Renal cortex interstitium (tissue), 3 donors: ENCODE data around the gene PNMA6F. TPM values are rescaled to one million over a fixed set of nuclear protein-coding genes. Genes with fewer than 3 reads are reported as not detected.

Source experiments
- polyA plus RNA-seq, 3 donors: library from polyadenylated mRNA; unstranded; fragments of 120-200 nt; gene quantifications; one replicate each; pipeline ENCODE4 v1.2.1, GENCODE V29; 2013; ENCODE audit not compliant: insufficient read length in 3 of 3

PNMA6F gene
- polyA plus RNA-seq, 3 donors, result 0.15 to 0.27 (median 0.20) TPM

Other genes starting within 250 kb of the PNMA6F start
- gene PNMA6A, start 249.3 kb downstream of the PNMA6F start, polyA plus RNA-seq, result 10 to 100 TPM in 2 of 3 donors, 1 to 10 TPM in 1; 9.3 to 13.7 (median 13.6) TPM
- not detected for gene MAGEA1, start 142.5 kb downstream of the PNMA6F start, polyA plus RNA-seq
- 10 to 100 TPM; 19.3 to 22.3 (median 20.5) TPM for gene ZNF275, start 12.4 kb upstream of the PNMA6F start, polyA plus RNA-seq
- not detected for gene PNMA6E, start 79.6 kb upstream of the PNMA6F start, polyA plus RNA-seq
- gene ZFP92, start 89.7 kb upstream of the PNMA6F start, polyA plus RNA-seq, result 1 to 10 TPM in 1 of 3 donors, under 1 TPM in 2; 0.73 to 1.5 (median 0.92) TPM
- gene TREX2, start 124.3 kb upstream of the PNMA6F start, polyA plus RNA-seq, result under 1 TPM; 0.37 to 0.75 (median 0.64) TPM
- 10 to 100 TPM; 25.3 to 33.3 (median 32.3) TPM for gene HAUS7, start 148.8 kb upstream of the PNMA6F start, polyA plus RNA-seq
- gene BGN, start 173.2 kb upstream of the PNMA6F start, polyA plus RNA-seq, result 100 to 1,000 TPM; 154 to 178 (median 162) TPM
- under 1 TPM; 0.17 to 0.32 (median 0.24) TPM for gene ATP2B3, start 195.9 kb upstream of the PNMA6F start, polyA plus RNA-seq